Endothelial cell of umbilical vein (primary cell): Measurements from ENCODE around the gene HCAR1. TPM values are rescaled to one million over a fixed set of nuclear protein-coding genes. Genes with fewer than 3 reads are reported as not detected.
"Not testable (repeated sequence)": the region's sequence is repeated elsewhere in the genome, so short reads cannot be mapped to it uniquely, and the experiment has no call there.

Source experiments
- BruUV-seq: library from RNA; stranded (reverse); fragments of 400-500 nt; replicated peaks from 2 replicates; lab custom pipeline; 2021; lab: Mats Ljungman, UMichigan
- CTCF ChIA-PET: fragments of 300-600, 350-600 bp; sonication (Branson Sonifier 250); formaldehyde crosslinking; loops from one replicate; lab custom pipeline; 2021; ENCODE audit warnings: antibody characterized with exemption, inconsistent platforms; lab: Charles Lee
- POLR2A ChIA-PET: fragments of 300-600, 350-600 bp; sonication (Branson Sonifier 250); formaldehyde crosslinking; loops from one replicate; lab custom pipeline; 2021; ENCODE audit warnings: antibody characterized with exemption, inconsistent platforms; lab: Charles Lee
- DNase-seq: peaks from one replicate; pipeline ENCODE4 v3.0.0-alpha.2; 2011; ENCODE audit warnings: low read depth, low spot score
- FAIRE-seq: peaks from 2 replicates; lab custom pipeline; 2011; peaks lifted over from hg19 to GRCh38; lab: Jason Lieb, UNC
- H2AFZ ChIP-seq: 2 replicates; pipeline ENCODE4 v1.6.0; 2012; ENCODE audit warnings: low read depth, low read length, control low read depth, inconsistent platforms
- H3K27ac ChIP-seq: 2 replicates; pipeline ENCODE4 v1.5.1; 2011; ENCODE audit warnings: low read depth, mild to moderate bottlenecking, control low read depth, low read length, moderate library complexity; ENCODE audit not compliant: insufficient read depth
- H3K27me3 ChIP-seq, 2 experiments: 2 replicates each; pipeline versions ENCODE4 v1.6.0 to v1.6.1; 2011; ENCODE audit warnings: low read length in 2 of 2, mixed read lengths in 1 of 2; ENCODE audit not compliant: control insufficient read depth in 2 of 2, insufficient read depth in 2 of 2
- H3K36me3 ChIP-seq, 2 experiments: 2 replicates in 1 of 2; 3 replicates in 1 of 2; pipeline ENCODE4 v1.5.1; 2011; ENCODE audit warnings: low read length in 2 of 2, mild to moderate bottlenecking in 1 of 2, moderate library complexity in 1 of 2; ENCODE audit not compliant: control insufficient read depth in 2 of 2, insufficient read depth in 2 of 2; ENCODE audit errors: extremely low read depth in 1 of 2
- H3K4me1 ChIP-seq: 3 replicates; pipeline ENCODE4 v1.5.1; 2011; ENCODE audit warnings: mild to moderate bottlenecking, low read length; ENCODE audit not compliant: control insufficient read depth, insufficient read depth; ENCODE audit errors: extremely low read depth
- H3K4me2 ChIP-seq: 2 replicates; pipeline ENCODE4 v1.6.1; 2011; ENCODE audit warnings: low read length, control low read depth, mixed read lengths; ENCODE audit not compliant: insufficient read depth
- H3K4me3 ChIP-seq, 3 experiments: fragments of 200-600 bp in 1 of 3; sonication (generic), shearing (Covaris generic) in 1 of 3; replicated peaks in 1 of 3; 2 replicates each; pipeline ENCODE4 v1.5.1; 2011 to 2016; ENCODE audit warnings: control low read depth in 3 of 3, low read length in 3 of 3, mild to moderate bottlenecking in 2 of 3, inconsistent platforms in 1 of 3, low read depth in 1 of 3, moderate library complexity in 1 of 3; ENCODE audit not compliant: insufficient read depth in 1 of 3
- H3K79me2 ChIP-seq: 2 replicates; pipeline ENCODE4 v1.6.0; 2012; ENCODE audit warnings: low read length, inconsistent platforms; ENCODE audit not compliant: control insufficient read depth, insufficient read depth
- H3K9ac ChIP-seq: replicated peaks from 2 replicates; pipeline ENCODE3; 2011; ENCODE audit warnings: low read length, control low read depth; ENCODE audit not compliant: insufficient read depth; ENCODE audit errors: extremely low read depth
- H3K9me1 ChIP-seq: replicated peaks from 3 replicates; pipeline ENCODE4 v1.6.0; 2011; ENCODE audit warnings: mild to moderate bottlenecking, low read length; ENCODE audit not compliant: control insufficient read depth, insufficient read depth; ENCODE audit errors: extremely low read depth
- H3K9me3 ChIP-seq: replicated peaks from 2 replicates; pipeline ENCODE4 v1.5.1; 2012; ENCODE audit warnings: low read length, inconsistent platforms; ENCODE audit not compliant: control insufficient read depth, insufficient read depth
- H4K20me1 ChIP-seq: replicated peaks from 2 replicates; pipeline ENCODE3; 2011; ENCODE audit warnings: mild to moderate bottlenecking, low read length; ENCODE audit not compliant: control insufficient read depth, insufficient read depth; ENCODE audit errors: extremely low read depth
- dilution Hi-C: fragments of 300-500 bp; cut with MboI; formaldehyde crosslinking; loops from one replicate; pipeline ENCODE4 v1.15.0; 2019; ENCODE audit warnings: low sequenced_read_pairs; ENCODE audit not compliant: extremely low pct_ligation_motif_present
- intact Hi-C: fragments of 100-400 bp; cut with micrococcal nuclease; formaldehyde crosslinking; loops from one replicate; pipeline ENCODE4 v1.10.0; 2022
- polyA plus RNA-seq, 4 experiments: library from polyadenylated mRNA; depleted of rRNA in 3 of 4; stranded (reverse) in 3 of 4; unstranded in 1 of 4; fragments of >200 nt; gene quantifications; 2 replicates each; pipeline versions ENCODE4 v1.2.1 to v1.2.3, GENCODE V29; 2011 to 2012; ENCODE audit warnings: missing spikeins in 1 of 4
- total RNA-seq: library from RNA; stranded (reverse); gene quantifications from 2 replicates; pipeline ENCODE4 v1.2.3, GENCODE V29; 2021

Gene HCAR1
- total and polyA plus RNA-seq, 2 donors (not counting 3 experiments of a cell fraction or from before 2014, with no cell fraction given) = 0.04 TPM; not detected in 1

GRCh38 chr12:122713491-122714188 lies 17.0 kb downstream of the HCAR1 start:
- BruUV-seq, H3K27ac ChIP-seq, CTCF ChIA-PET, DNase-seq, H3K9ac ChIP-seq, H3K4me3 ChIP-seq, H3K9me3 ChIP-seq, dilution Hi-C loops, H3K79me2 ChIP-seq, H3K4me2 ChIP-seq, intact Hi-C loops, H4K20me1 ChIP-seq, H2AFZ ChIP-seq, H3K9me1 ChIP-seq, H3K27me3 ChIP-seq, H3K4me1 ChIP-seq, POLR2A ChIA-PET, H3K36me3 ChIP-seq: not testable (repeated sequence)
- peak; percentile 55 for FAIRE-seq

DNA sequence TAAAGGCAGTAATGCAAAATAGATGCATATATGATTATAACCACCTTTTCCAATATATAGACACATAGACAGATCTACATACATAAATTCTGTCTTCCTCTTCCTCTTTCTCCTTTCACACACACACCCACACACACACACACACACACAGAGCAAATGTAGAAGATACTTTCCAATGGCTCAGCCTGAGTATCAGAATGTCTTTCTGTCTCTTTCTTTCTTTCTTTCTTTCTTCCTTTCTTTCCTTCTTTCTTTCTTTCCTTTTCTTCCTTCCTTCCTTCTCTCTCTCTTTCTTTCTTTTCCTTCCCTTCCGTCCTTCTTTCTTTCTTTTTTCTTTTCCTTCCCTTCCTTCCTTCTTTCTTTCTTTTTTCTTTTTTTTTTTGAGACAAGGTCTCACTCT lies 19.4 kb downstream of the HCAR1 start:
- intact Hi-C loops, H3K4me3 ChIP-seq, H3K27ac ChIP-seq, H3K4me2 ChIP-seq, H3K27me3 ChIP-seq, H3K9me1 ChIP-seq, CTCF ChIA-PET, H2AFZ ChIP-seq, BruUV-seq, H3K4me1 ChIP-seq, FAIRE-seq, H3K36me3 ChIP-seq, DNase-seq, H3K9me3 ChIP-seq, H3K79me2 ChIP-seq, H4K20me1 ChIP-seq, dilution Hi-C loops, H3K9ac ChIP-seq: not testable (repeated sequence)
- POLR2A ChIA-PET = interaction anchor here (0.6 to 0.7 kb wide), 2 partner anchors 442 to 1076 kb away, joined by 3 to 4 read pairs; no protein-coding TSS in a partner anchor

DNA sequence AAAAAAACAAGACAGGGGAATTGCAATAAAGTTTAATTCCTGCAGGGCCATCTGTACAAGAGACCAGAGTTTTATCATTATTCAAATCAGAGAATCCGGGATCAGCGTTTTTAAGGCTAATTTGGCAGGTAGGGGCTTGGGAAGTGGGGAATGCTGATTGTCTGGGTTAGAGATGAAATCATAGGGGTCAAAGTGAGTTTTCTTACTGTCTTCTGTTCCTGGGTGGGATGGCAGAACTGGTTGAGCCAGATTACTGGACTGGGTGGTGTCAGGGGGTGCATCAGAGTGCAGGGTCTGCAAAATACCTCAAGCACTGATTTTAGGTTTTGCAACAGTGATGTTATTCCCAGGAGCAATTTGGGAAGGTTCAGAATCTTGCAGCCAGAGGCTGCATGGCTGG lies 20.3 kb downstream of the HCAR1 start:
- POLR2A ChIA-PET, BruUV-seq, H3K4me1 ChIP-seq, H3K27me3 ChIP-seq, H3K27ac ChIP-seq, H3K4me3 ChIP-seq, H3K9ac ChIP-seq, H4K20me1 ChIP-seq, H3K9me1 ChIP-seq, H3K9me3 ChIP-seq, H2AFZ ChIP-seq, H3K79me2 ChIP-seq, H3K36me3 ChIP-seq, H3K4me2 ChIP-seq, FAIRE-seq, intact Hi-C loops, dilution Hi-C loops, DNase-seq: not testable (repeated sequence)
- CTCF ChIA-PET = interaction anchor here (0.5 kb wide), 1 partner anchor 9 kb away, joined by 3 read pairs; no protein-coding TSS in a partner anchor

GRCh38 chr12:122709287-122709686 lies 21.4 kb downstream of the HCAR1 start:
- H4K20me1 ChIP-seq, H3K4me1 ChIP-seq, POLR2A ChIA-PET, CTCF ChIA-PET, H3K9ac ChIP-seq, H3K27me3 ChIP-seq, H3K4me2 ChIP-seq, DNase-seq, H3K4me3 ChIP-seq, H3K79me2 ChIP-seq, H3K9me1 ChIP-seq, H3K36me3 ChIP-seq, H2AFZ ChIP-seq, H3K9me3 ChIP-seq, intact Hi-C loops, H3K27ac ChIP-seq, dilution Hi-C loops, BruUV-seq: not testable (repeated sequence)
- peak; percentile 12 for FAIRE-seq
